NCI-H1417 (cell line): ENCODE results near the gene SLC5A7.
A peak's percentile ranks its signal among the peaks of the same experiment; 100 is the strongest.

Experiments used
- DNase-seq, 3 experiments: peaks; one replicate each; lab custom pipeline; 2025; lab: John Stamatoyannopoulos, UW

The SLC5A7 gene

GRCh38 chr2:107986278-107987217 is at the start of gene SLC5A7:
TSS of gene SLC5A7 (plus strand) at chr2:107986524. CDS start at chr2:107988156, 1,632 bp downstream.
- peak in 1 of 3 experiments; percentile 5 for DNase-seq

- no peak for DNase-seq
Observed at GRCh38 chr2:107961395-107961794, 24.9 kb upstream of the SLC5A7 start.

DNA sequence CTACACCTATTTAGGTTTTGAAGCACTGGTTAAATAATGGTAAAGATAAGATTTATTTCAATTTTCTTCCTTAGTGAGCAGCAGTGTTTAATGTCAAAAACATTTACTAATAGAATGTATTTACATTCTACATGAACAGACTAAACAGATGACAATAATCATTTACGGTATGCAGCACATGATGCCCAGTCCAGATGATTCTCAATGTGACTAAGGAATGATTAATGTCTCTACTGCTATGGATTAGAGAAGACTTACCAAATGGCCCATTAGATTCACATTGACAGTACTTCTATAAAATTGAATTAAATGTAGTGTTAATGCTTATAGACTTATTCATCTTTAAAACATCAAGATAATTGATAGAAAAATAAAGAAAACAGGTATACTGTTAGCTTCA is 22.1 kb upstream of the SLC5A7 start:
- peak in 1 of 3 experiments; percentile 9 for DNase-seq

DNA sequence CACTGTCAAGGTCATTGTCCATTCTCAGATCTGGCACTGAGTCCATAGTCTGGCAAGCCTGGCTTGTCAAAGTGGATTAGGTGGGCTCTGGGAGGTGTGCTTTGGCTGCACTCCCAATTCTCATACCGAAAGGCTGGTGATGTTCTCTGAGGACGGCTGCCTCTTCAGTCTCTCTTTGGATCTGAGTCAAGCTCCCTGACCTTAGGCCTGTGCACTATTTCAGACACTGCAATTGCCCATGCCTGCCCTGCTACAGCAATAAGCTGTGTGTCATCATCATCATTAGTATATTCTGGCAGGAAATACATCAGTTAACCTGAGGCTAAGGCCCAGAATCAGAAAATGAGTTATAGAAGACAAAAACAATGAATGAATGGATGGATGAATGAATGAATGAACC is 1.6 kb upstream of the SLC5A7 start:
- DNase-seq = no peak

DNA sequence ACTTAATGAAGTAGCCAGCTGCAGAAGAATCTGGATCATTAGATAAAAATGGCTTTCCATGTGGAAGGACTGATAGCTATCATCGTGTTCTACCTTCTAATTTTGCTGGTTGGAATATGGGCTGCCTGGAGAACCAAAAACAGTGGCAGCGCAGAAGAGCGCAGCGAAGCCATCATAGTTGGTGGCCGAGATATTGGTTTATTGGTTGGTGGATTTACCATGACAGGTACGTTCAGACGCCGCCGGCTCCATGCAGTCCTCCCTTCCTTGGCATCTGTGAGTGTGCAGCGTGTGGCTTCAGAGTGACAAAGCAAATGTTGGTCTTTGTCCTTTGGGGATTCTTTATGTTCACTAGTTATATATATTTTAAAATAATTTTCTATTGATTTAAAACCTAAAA is 1.8 kb downstream of the SLC5A7 start:
- no peak for DNase-seq

DNA sequence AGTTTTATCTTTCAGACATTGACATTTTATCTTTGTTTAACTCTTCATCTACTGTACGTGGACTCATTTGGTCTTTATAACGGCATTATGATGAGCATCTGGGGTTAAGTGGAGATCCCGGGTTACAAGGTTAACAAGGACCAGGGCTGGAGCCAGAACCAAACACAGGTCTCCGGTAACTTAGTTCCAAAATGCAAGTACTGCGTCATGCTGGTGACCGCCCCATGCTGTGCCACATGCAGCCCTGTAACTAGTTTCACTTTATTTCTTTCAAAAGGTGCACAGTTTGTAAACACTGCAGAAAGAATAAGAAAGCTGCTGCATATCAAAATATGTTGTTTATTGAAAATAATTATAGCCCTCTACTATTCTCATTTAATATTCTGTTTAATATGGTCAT is 3.1 kb downstream of the SLC5A7 start:
- DNase-seq = no peak

DNA sequence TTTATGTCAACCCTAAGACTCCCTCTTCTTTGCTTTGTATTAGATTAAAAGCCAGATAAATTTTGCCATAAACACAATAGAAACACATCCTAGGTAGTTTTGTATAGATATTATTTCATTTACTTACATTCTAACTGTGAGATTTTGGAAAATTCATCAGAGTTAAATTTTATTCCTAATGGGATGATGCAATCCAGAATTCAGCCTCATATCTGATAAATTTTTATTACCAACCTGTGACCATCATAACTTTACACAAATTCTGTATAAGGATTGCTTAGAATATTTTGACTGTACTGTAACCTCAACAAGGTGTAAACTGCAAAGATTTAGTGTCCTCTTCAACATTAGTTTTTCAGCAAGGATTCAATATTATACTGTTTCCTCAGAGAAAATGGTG is 4.4 kb downstream of the SLC5A7 start:
- DNase-seq = no peak

GRCh38 chr2:107992069-107992468 is 5.7 kb downstream of the SLC5A7 start:
- no peak for DNase-seq

DNA sequence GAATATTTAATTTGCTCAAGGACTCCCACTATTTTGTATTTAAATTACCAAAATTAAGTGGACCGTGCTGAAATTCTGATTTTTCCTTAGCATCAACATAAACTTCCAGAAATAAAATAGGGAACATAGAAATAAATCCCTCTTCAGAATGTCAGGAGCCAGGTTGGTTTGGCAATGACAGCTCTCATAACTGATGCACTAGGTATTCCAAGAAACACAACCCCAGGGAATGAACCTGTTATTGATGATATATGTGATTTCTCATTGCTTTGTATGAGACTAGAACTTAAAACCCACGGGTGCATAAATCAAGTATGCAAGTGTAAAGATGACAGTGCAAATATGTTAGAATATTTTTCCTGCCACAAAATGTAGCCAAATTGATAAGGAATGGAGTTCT is 12.8 kb downstream of the SLC5A7 start:
- no peak for DNase-seq

DNA sequence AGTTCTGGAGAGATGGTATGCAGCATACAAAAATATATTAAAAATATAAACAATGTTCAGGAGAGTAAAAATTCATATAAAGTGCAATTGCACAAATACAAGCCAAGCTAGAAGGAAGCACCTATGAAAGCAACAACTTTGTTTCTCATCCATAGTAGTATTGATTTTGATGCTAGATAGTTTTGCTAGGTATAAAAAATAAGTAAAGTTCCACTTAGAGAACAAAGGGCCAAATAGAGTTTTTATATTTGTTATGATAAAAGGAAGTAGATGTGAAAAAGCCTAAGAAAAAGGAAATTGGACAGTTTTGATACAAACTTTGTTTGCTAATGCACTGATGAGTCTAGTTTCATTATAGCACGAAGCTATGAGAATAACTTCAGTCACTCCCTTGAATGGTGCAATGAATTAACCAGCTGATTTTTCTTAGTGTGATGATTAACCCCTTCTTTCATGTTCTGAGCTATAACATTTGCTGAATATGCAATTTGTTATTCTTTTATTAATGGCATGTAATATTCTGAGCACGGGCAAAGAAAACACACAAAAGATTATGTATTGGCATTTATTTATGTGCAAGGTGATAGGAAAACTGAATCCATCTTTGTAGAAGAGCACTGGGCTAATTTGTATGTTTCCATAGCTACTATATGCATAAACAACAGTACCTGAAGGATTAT is 24.7 kb downstream of the SLC5A7 start:
- DNase-seq = no peak

DNA sequence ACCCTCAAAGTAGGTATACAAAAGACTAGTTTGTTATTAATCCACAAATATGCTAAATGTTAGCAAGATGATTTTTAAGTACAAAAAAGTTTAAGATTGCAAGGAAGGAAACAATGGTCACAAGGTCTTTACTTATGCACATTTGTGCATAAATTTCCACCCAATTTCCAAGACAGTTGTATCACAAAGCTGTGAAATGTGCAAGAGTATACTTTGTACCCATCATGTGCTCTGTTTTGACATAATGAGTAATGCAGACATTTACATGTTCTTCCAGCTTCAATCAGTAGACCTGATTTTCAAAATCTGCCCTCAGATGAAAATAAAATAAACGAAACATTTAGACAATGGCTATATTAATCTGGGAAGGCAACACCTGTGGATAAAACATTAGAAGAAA is 27.0 kb downstream of the SLC5A7 start:
- no peak for DNase-seq

DNA sequence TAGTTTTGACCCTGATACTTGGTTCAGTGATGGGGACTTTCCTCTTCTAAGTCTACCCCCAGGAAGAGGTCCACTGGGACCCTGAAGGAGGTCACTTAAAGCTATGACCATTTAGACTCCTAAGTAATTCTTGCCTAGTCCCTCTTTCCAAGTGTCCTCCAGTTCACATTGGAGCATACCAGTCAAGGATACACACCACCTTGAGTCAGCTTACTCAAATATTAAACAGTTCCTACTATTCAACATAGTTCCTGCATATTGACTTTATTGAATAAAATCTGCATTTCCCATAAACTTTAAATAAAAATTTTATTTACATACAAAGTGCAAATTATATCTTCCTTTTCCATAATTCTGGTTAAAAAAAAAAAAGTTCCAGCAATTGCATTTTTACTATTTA is 36.3 kb downstream of the SLC5A7 start:
- DNase-seq = no peak

DNA sequence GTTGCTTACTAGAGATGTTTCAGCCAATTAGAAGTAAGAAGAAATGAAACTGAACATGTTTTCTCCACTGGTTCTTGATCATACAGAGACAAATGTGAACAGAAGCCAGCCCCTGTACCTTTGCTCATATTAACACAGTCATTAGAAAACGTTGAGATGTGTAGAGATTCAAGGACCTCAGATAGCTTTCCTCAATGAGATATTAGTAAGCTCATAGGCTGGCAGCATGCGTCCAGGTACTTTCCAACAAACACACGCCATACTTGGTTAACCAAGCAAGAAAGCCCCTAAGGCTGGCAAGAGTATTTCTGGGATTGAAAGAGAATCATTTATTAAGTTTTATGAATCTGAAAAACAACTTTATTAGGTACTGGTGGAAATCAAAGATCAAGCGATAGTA is 37.5 kb downstream of the SLC5A7 start:
- no peak for DNase-seq

GRCh38 chr2:108026092-108026794 is 39.9 kb downstream of the SLC5A7 start:
- DNase-seq = no peak

GRCh38 chr2:108029496-108029895 is 43.2 kb downstream of the SLC5A7 start:
- DNase-seq = peak in 2 of 3 experiments; percentile 1 to 47

DNA sequence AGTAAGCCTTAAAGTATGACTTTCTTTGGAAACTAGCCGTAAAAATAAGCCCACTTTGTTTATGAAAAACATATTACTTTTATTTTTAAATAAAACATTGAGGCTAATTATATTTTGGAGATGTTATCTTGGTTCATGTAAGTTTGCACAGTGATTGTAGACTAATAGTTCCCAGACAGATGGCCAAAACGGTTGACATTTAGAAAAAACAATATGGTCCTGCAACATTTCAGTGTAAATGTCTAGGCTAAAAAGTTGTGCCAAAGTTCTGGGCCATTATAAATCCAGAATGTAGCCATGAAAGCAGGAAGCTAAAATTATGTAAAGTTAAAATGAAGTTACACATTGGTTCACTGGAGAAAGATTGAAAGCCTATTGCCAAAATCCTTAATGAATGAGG is 43.6 kb downstream of the SLC5A7 start:
- no peak for DNase-seq

GRCh38 chr2:108031471-108031941 is 45.2 kb downstream of the SLC5A7 start:
- no peak for DNase-seq

DNA sequence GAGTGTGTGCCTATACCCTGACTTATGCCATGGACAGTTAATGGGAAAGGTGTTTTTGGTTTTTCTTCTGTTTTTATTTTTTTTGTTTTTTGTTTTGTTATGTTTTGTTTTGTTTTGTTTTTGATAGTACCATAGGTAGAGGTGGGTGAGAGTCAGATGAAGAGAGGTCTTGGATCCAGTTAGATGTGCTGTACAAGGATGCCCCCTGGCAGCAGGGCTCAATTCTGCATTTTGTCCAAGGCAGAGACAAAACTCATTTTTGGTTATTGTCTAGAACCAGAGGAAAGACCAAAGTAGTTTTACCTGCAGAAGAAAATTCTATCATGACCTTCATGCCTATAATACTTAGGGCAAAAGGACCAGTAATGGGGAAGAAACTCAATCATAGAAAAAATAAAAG is 48.5 kb downstream of the SLC5A7 start:
- no peak for DNase-seq

GRCh38 chr2:108048752-108049151 is 62.4 kb downstream of the SLC5A7 start:
- DNase-seq = no peak

GRCh38 chr2:108058576-108059137 is 72.3 kb downstream of the SLC5A7 start:
- DNase-seq = no peak

- DNase-seq = no peak
Observed at GRCh38 chr2:108061439-108062042, 75.2 kb downstream of the SLC5A7 start.
